HG02763 (cell line): Measurements from ENCODE around the gene FRY.

Experiments used
- ATAC-seq: cut with Tn5 transposase; IDR thresholded peaks from one replicate; pipeline ENCODE4 v1.9.1; 2021; ENCODE audit warnings: mild to moderate bottlenecking, moderate library complexity; ENCODE audit not compliant: unreplicated experiment

The FRY gene

GRCh38 chr13:32330441-32330840 is 298.9 kb downstream of the FRY start:
- no peak for ATAC-seq

- no peak for ATAC-seq
These were observed 303.1 kb downstream of the FRY start for GRCh38 chr13:32334671-32335070.

GRCh38 chr13:32340914-32341313 is 309.3 kb downstream of the FRY start:
- no peak for ATAC-seq

DNA sequence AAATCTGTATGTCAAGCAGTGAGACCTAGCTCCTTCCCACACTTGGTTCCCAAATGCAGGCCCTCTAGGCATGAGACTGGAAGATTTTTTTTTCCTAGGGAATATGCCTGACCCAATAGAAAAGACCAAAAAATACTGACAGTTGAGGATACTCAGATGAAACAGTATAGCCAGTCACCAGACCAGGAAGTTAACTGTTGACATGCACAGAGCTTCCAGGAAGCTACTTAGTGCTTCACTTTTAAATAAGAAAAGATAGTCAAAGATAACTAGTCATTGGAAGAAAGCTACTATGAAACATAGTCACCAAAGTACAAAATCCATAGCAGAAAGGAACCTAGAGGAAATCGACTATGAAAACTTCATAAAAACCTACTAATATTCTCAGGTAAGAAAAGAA is 316.1 kb downstream of the FRY start:
- ATAC-seq: no peak
